AG08396 (cell line): ENCODE results near the gene TANC1.
"Not testable (repeated sequence)": the region's sequence is repeated elsewhere in the genome, so short reads cannot be mapped to it uniquely, and the experiment has no call there.

Source experiments
- DNase-seq: peaks from one replicate; pipeline ENCODE4 v3.0.0; 2012; ENCODE audit warnings: low spot score, mixed read lengths

The TANC1 gene

DNA sequence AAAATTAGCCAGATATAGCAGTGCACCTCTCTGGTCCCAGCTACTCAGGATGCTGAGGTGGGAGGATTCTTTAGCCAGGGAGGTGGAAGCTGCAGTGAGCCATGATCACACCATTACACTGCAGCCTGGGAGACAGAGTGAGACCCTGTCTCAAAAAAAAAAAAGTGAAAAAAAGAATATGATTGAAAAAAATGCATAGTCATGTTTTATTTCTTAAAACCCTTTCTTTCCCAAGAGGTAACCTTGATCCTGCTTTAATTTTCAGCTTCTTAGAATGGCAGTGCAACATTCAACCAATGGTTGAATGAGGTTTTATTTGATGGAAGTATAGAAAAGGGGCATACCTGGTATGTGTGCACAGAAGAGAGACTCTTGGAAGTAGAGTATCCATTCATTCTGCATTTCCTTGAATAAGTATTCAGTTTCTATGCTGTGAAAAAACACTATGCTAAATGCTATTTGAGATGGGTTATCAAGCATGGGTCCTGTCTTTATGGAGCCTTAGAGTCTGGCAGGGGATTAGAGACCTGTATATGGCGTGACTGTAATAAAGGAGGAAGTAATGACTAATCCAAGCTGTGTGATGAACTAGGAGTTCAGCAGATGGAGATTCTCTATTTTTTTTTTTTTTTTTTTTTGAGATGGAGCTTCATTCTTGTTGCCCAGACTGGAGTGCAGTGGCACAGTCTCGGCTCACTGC is 171.8 kb downstream of the TANC1 start:
- peak; percentile 29 for DNase-seq

DNA sequence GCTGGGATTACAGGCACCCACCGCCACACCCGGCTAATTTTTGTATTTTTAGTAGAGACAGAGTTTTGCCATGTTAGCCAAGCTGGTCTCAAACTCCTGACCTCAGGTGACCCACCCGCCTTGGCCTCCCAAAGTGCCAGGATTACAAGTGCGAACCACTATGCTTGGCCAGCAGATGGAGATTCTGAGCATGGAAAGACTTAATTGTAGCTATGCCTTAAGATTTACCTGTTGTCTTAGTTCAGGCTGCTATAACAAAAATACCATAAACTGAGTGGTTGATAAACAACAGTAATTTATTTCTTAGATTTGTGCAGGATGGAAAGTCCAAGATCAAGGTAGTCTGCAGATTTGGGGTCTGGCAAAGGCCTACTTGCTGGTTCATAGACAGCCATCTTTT is 172.4 kb downstream of the TANC1 start:
- not testable (repeated sequence) for DNase-seq

DNA sequence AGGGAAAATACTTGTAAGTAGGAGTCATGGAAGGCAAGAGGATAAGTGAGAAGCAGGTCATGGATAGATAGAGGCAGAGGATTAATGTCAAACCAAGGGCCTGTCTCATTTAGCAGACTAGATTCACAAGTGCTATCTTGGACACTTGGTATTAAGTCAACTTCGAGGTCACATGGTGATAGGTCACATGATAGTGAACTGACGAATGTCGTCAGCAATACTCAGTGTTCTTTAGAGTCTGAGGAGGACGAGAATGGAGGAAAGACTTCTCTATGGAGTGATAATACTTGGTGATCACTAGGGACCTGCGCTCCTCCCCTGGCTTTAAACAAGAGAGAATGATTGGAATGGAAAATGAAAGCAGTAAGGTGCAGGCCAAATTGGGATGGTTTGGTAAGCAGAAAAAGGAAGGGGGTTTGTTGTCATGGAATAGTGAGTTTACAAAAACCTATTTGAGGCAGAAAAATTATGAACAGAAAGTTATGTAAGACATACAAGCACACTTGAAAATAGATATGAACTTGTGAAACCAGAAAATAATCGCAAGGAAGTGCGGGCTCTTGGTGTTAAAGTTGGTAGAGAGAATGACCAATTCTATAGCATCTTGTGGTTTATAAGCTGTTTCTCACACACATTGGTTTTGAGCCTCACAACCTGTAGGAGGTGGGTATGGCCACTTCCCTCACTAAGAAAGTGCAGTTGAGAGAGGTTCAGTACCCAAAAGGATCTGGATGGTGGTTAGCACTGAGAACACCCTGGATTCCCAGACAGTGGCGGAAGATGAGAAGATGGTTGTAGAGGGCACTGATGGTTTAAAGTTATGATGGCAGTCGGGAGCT is 176.6 kb downstream of the TANC1 start:
- no peak for DNase-seq

DNA sequence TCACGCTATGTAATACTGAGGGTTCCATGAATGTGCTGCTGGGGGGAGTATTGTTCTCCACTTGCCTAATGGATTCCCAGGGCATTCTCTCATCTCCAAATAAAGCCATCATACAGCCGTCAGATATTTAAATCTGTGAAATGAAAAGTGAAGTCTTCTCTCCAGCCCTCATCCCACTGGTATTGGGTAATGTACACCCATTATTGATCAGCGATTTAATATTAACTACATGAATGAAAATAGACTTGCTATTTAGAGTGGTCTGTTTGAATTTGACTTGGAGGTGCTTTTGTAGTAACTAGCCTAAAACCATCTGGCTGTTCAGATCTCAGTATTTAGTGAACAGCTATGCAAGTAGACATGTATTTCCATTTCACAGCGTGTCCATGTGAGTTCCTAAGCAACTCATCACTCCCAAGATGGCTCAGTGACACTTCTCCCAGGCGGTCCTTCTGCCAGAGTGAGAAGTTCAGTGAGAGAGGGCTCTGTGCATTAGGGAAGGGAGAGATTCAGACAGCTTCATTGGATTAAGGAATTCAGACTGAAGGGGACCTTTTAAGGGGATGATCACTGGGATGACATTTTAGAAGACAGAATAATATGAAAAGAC is 177.4 kb downstream of the TANC1 start:
- DNase-seq = no peak

DNA sequence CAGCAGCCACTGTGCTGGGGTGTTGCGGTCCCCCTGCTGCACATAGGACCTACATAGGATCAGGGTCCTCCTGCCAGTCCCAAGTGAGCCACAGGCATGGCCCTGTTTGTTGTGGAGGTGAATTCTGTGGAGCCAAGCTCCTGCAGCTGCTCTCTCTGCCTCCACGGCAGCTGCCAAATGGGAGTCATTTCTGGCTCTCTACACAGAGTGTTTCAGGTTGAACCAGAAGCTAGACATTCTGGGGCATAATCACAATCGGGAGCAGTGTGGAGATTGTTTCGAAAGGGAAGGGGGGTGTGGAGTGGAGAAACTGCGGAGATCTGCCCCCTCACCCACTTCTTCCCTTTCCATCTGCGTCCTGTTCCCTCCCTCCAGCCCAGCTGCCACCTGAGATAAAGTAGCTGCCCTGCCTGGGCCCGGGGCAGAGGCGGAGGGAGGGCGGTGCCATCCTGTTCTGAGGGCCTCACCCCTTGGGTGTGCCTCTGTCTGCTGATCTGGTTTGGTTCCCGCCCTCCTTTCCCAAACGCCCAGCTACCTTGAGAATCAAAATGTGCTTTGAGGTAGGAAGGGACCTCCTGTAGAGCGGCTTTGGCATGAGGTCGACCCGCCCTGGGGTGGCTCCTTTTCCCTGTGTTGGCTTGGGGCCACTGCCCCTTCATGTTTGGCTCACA is 178.7 kb downstream of the TANC1 start:
- no peak for DNase-seq

DNA sequence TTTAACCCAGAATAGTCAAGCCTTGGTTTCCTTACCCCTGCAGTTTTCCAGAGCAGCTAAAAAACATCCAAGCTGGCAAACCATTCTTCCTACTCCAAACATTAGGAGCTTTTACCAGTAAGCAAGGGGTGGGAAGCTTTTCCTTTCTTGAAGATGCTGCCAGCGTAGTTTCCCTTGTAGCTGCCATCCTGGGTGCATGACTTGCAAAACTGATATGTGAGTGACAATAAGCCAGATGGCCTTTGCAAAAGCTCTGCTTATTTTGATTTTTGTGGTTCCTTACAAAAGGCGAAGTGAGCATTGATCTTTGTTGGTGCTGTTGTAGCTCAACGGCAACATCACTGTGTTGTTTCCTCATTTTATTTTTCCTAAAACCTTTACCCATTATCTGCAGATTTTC is 179.2 kb downstream of the TANC1 start:
- no peak for DNase-seq

DNA sequence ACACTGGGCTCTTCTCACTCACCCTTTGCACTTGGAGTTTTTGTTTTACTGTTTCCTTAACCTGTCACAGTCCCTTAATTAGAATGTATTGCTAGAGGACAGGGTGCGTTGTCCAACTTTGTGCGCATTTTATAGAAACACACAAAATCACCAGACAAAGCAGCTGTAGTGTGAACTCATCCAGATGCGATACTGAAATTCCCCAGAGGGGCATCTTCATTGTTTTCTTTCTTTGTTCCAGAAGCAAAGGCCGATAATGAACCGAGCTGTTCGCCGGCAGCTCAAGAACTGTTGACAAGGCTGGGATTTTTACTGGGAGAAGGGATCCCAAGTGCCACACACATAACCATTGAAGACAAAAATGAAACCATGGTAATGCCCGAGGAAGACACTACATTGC is 180.5 kb downstream of the TANC1 start:
- no peak for DNase-seq

DNA sequence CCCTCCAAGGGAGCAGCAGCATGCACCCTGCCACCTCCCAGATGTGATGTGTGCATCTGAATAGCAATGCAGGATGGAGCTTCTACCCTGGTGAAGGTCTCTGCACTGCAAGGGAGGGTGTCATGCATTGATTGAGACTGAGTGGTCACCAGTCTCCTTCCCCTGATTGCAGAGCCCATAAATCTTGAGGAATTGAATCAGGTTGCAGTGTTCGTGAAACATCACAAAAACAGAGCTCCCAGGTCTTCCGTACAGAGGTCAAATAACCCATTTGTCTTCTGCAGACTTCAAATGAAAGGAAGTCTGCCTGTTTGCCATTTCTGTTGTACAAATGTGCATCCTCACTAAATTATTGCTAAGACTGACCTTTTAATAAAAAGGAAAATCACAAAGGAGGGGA is 181.3 kb downstream of the TANC1 start:
- no peak for DNase-seq

DNA sequence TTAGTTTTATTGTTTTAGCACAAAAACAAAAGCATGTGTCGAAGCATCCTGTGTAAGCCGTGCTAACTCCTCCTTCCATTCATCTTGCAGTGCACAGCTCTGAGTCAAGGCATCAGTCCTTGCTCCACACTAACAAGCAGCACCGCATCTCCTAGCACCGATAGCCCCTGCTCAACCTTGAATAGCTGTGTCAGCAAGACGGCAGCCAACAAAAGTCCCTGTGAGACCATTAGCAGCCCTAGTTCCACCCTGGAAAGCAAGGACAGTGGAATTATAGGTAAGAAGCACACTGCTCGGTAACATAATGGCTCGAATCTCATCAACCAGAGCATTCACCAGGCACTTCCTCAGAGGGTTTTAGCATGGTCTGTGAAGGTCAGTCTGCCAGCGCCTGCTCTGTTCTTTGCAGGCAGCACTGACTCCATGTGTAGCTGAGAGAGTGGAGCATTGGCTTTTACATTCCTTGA is 181.9 kb downstream of the TANC1 start:
- no peak for DNase-seq

DNA sequence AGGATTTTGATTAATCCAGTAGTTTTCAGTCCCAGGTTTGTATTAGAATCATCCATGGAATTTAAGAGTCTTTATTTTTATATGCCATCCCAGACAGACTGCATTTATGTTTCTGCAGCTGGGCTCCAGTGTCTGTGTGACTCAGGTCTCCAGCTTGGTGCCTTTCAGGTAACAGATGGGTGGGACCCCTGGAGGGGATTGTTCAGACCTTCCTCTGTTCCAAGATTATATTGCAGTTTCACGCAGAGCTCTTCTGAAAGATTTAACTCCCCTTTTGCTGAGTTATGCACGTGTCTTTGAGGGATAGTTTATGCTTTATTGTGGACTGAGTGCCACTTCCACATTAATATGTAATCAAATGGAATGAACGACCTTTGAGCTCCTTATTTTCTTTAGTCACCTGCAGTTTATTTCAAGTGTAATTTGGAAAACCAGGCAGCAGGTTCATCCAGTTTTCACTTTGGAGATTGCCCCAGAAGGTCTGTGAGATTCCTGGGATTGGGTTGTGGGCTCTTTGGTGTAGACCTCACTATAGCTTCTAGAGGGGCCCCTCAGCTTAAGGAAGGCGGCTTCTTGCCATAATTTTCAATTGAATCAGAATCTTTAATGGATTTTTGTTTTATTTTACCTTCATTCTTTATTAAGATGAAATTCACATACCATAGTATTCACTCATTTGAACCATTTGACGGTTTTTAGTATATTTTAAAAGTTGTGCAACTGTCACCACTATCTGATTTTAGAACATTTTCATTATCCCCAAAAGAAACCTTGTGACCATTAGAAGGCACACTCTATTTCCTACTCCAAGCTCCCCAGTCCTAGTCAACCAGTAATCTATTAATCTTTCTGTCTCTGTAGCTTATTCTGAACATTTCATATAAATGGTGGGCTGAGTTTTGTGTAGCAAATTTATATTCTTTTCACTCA is 183.0 kb downstream of the TANC1 start:
- DNase-seq = no peak

DNA sequence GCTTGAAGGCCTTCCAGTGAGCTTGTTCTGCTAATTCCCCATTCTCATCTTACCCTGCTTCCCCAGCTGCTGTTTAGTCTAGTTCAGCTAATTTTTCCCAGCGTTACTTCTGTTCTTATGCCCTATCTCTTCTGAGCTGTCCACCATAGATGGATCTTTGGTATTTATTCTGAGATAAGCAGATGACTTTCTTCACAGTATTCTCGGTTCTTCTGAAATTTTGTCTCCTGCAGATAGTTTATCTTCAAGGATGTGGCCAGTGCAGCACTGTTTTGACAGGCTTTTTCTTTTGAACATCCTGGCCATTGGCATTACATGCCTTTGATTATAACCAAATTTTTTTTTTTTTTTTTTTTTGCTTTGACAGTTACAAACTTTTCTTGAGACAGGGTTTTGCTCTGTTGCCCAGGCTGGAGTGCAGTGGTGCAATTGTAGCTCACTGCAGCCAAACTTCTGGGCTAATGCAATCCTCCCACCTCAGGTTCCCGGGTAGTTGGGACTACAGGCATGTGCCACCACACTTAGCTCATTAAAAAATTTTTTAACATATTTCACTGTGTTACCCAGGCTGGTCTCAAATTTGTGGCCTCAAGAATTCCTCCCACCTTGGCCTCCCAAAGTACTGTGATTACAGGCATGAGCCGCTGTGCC is 183.8 kb downstream of the TANC1 start:
- no peak for DNase-seq

DNA sequence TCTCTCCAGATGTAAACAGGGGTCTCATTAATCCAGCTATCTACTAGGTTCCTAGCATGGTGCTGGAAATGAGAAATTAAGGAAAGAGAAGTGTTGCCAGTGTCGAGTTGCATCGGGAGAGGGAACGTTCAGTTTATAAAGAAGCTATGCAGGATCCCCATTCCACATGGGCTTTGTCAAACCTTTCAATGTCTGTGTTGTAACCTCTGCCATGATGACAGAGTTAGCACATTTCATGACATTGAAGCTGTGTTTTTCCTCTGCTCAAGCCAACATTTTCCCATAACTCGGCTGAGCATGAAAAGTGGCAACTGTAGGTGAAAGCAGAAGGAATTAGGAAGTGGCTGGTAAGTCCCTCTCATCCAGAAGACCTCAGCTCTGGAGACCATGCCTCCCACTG is 184.6 kb downstream of the TANC1 start:
- no peak for DNase-seq

DNA sequence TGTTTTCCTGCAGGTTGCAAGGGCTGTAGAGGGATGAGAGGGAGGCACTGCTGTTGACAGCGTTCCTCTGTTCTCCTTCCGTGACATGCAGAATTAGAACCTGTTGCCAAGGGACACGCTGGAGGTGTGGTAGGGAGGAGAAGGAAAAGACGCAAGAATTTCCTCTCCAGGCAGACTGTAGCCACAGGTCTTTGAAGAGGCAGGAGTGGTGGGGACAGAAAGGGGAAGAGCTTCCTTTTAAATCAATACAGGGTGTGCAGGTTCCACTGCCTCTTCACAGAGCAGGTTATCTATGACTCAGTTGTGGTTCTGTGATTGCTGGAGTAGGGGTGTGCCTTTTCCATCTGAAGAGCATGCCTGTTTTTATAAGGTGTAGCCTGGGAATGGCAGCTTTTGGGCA is 185.0 kb downstream of the TANC1 start:
- DNase-seq = no peak

DNA sequence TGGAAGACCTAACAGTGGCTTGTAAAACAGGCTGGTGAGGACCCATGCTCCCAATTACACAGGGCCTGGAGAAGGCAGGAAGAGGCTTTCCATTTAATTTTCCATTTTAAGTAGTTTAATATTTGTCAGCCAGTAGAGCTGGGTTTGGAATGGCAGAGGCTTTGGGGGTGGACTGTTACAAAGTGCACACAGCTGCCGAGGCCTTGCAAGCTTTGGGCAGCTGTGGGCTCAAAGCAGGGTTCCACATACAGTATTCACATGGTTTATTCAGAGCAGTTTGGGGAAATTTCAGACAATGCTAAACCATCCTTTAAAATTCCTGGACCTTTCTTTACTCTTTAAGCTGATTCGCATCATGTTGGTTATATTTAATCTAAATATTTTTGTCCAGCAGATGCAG is 185.5 kb downstream of the TANC1 start:
- DNase-seq = no peak

DNA sequence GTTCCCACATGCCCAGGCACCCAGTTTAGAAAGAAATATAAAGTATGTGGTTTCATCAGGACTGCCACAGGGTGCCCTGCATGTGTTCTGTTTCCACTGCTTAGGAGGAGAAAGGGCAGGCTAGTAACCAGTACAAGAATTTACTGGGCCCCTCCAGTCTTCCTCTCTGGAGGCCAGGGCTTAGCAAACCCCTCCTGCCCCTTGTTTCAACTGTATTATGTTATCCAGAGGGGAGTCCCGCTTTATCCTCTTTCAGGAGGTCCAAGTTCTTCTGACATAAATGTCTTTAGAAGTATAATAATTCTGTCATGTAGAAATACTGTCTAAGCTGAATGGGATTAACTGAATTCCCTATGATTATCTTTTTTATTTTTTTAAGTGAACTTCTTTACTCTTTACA is 185.9 kb downstream of the TANC1 start:
- DNase-seq = no peak

DNA sequence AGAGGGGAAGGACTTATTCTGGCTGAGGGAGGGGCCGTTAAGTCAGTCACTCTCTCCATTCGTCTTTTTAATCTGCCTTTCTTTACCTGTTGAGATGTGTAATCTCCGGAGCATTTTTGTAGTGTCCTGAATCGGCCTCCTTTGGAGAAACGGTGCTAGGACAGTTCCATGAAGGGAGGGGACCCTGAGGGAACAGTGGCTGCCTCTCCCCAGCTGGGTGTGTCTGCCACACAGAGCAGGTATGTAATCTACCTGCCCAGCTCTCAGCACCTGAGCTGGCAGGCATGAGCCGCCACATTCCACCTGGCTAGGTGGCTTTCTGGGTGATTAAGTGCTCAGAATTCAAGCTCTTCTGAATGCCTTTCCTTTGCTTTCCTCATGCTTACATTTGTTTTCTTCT is 186.9 kb downstream of the TANC1 start:
- DNase-seq = no peak

DNA sequence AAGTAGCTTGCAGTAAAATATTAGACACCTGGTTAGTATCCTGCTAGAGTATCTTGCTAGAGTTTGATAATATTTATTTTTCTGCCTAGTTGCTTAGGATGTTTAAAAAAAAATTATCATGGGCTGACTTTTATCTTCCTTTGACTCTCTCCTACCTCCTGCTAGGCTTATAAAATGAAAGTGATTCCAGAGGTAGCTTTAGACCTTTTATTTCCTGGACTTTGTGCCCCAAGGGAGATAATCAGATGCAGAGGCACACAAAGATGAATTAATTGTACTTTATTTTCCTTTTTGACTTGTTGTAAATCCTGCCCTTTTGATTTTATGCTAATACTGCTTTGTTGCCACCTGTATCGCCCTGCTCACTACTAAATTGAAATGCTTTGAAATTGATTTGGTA is 187.4 kb downstream of the TANC1 start:
- no peak for DNase-seq

DNA sequence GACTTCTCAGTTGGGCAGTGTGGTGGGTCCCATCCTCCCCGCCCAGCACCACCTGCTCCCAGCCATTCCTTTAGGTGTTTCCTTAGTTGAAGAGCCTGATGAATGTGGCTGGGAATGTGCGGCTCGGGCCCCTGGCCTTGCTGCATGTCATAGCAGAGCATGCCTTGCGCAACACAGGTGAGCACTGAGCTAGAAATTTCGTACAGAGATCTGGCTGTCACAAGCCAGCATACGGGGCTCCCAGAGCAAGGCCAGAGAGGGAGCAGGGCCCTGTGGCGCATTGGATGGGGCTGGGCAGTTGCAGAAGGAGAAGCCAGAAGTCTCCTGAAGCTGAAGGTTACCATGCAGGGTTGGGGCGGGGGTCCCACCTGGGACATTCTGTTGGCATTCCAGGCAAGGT is 188.4 kb downstream of the TANC1 start:
- no peak for DNase-seq

DNA sequence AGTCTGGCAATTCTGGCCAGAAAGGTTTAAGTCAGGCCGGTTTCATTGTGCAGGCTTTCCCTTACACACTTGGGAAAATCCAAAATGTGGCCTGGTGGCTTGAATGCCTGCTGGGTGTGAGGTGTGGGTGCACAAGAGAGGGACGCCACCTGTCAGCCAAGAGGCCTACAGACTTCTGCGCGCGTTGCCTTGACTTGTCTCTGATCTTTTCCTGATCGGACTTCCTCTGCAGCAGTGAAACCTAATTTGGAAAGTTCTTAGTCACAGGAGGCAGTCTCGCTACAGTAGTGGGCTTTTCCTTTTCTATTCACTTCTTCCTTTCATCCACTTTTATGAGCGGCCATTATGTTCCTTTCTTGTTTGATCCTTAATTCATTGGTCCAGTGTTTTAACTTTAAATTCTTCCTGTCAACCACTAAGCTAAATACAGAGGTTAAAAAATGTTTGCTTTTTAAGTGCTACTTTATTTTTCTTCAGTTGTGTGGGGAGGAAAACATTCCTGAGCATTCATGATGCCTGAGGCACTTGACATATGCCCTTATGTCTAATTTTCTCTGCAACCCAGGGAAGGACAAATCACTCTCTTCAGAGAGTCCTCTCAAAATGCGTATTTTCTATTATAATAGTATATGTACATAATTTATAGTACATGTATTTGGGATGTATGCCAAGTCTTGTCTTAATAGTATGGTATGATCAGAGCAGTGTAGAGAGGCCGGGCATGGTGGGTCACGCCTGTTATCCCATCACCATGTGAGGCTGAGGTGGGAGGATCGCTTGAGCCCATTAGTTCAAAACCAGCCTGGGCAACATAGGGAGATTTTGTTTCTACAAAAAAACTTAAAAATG is 189.1 kb downstream of the TANC1 start:
- DNase-seq = no peak

DNA sequence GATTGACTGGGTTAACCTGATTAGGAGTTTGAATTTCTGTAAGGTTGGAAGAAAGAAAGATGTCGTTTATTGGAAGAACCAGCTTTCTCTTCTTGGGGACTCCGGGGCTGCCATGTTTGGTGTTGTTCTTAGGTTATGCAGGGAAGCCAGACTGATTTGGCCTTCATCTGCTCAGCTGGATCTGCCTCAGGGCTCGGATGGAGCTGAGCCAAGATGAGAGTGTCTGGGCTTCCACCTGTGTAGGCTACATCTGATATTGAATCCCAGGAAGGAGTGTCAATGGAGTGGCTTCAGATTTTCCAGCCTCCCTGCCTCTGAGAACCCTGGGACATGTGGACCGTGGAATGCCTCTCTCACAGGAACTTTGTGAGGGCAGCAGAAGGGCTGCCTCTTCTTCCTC is 192.0 kb downstream of the TANC1 start:
- DNase-seq = no peak
